Heart left ventricle (tissue), 16 donors: ENCODE measurements around the gene SCYGR4. TPM values are rescaled to one million over a fixed set of nuclear protein-coding genes. Genes with fewer than 3 reads are reported as not detected.

Experiments
- ATAC-seq, 4 donors: fragments of 200-7000 bp; cut with Tn5 transposase; one replicate each; pipeline ENCODE4 v1.9.1; 2020 to 2022; ENCODE audit warnings: moderate library complexity in 4 of 4, mild to moderate bottlenecking in 3 of 4, moderate number of reproducible peaks in 1 of 4
- DNase-seq, 5 donors: peaks; one replicate each; pipeline ENCODE4 v3.0.0-alpha.2; 2020
- H3K27ac ChIP-seq, 12 donors: fragments of 200-600 bp; sonication (generic) in 4 of 12; one replicate each; pipeline versions ENCODE4 v1.5.0 to v1.8.0; 2016 to 2022; ENCODE audit warnings: mild to moderate bottlenecking in 2 of 12
- H3K27me3 ChIP-seq, 9 donors: fragments of 200-600 bp; sonication (generic) in 2 of 9; one replicate each; pipeline versions ENCODE4 v1.5.1 to v1.8.0; 2016 to 2022; ENCODE audit warnings: mild to moderate bottlenecking in 3 of 9
- H3K36me3 ChIP-seq, 9 donors: fragments of 200-600 bp; sonication (generic) in 2 of 9; one replicate each; pipeline versions ENCODE4 v1.5.0 to v1.8.0; 2018 to 2022; ENCODE audit warnings: mild to moderate bottlenecking in 2 of 9
- H3K4me1 ChIP-seq, 12 donors: fragments of 200-600 bp; sonication (generic) in 4 of 12; one replicate each; pipeline versions ENCODE4 v1.5.0 to v1.8.0; 2016 to 2022; ENCODE audit warnings: mild to moderate bottlenecking in 3 of 12
- H3K4me3 ChIP-seq, 12 donors: fragments of 200-600 bp; sonication (generic) in 4 of 12; one replicate each; pipeline versions ENCODE4 v1.5.0 to v1.8.0; 2017 to 2022; ENCODE audit warnings: mild to moderate bottlenecking in 9 of 12, moderate library complexity in 4 of 12
- H3K9me3 ChIP-seq, 12 donors: fragments of 200-600 bp; sonication (generic) in 4 of 12; one replicate each; pipeline versions ENCODE4 v1.5.0 to v1.8.0; 2016 to 2022; ENCODE audit warnings: mild to moderate bottlenecking in 1 of 12
- CTCF ChIP-seq, 12 donors: fragments of 200-600 bp; sonication (generic) in 4 of 12; IDR thresholded peaks; one replicate each; pipeline versions ENCODE4 v1.5.0 to v1.8.0; 2018 to 2022; ENCODE audit warnings: antibody characterized with exemption in 12 of 12, mild to moderate bottlenecking in 5 of 12
- POLR2A ChIP-seq, 2 donors: fragments of 450-650 bp; IDR thresholded peaks; one replicate each; pipeline ENCODE4 v1.6.1; 2017; ENCODE audit warnings: antibody characterized with exemption in 2 of 2, mild to moderate bottlenecking in 2 of 2, moderate library complexity in 2 of 2
- WGBS, 4 donors: extraction: QIAGEN DNeasy Blood & Tissue Kit in 2 of 4; methylation state at CpG; one replicate each; pipeline versions ENCODE4 v1.1.5 to v1.1.7; 2013 to 2018; 5-methylcytosine and 5-hydroxymethylcytosine counted together
- intact Hi-C, 10 donors: fragments of 100-400 bp; cut with DNase I; formaldehyde crosslinking; loops; one replicate each; pipeline versions ENCODE4 v1.11.1 to v1.14.2; 2022
- polyA plus RNA-seq, 2 donors: library from polyadenylated mRNA; stranded (reverse); fragments of 200-250 nt; gene quantifications; one replicate each; pipeline ENCODE4 v1.2.3, GENCODE V29; 2013
- total RNA-seq, 9 donors: library from RNA; depleted of rRNA in 2 of 9; stranded (reverse); fragments of >200 nt in 2 of 9; fragmentation: NEBNext Ultra II Directional in 3 of 9; extraction: Animal tissue kit (Norgen Biotek cat#: 25700) in 3 of 9; gene quantifications; one replicate each; pipeline versions ENCODE4 v1.1.0 to v1.2.4, GENCODE V29; 2016 to 2023
- donor health status: ischemic (EF 13 %, LVEDD 7.1; RV severe dilation, severe dysfunction).
- donor health status: healthy with polysubstance abuse.
- donor health status: DM: no; HTN: yes; CAD: no.
- donor health status: DM: no; HTN: no; CAD: no.
- donor health status: ischemic (EF 25% LVEDD 6.9; RV normal size, moderate dysfunction).
- donor health status: ischemic (EF 25% LVEDD 5.7; RV mildly dilated, moderate dysfunction).
- donor health status: healthy.
- donor health status: DM: yes; HTN: yes; CAD: no.
- donor health status: ischemic (EF 35%, LVEDD 5.7; RV mildly dilated, moderate dysfunction).
- donor health status: nonischemic (EF 11% LVEDD 7.7; RV severe dilation, severe dysfunction).
- donor health status: DM: yes; HTN: yes; CAD: no.
- donor health status: PGD.
- donor health status: ischemic (EF 29% LVEDD 5.4; RV normal size, mild dysfunction).
- donor health status: nonischemic (EF 23%, LVEDD 6.1; RV moderate dilation, normal function).

The SCYGR4 gene
- total and polyA plus RNA-seq, 11 donors: not detected

DNA sequence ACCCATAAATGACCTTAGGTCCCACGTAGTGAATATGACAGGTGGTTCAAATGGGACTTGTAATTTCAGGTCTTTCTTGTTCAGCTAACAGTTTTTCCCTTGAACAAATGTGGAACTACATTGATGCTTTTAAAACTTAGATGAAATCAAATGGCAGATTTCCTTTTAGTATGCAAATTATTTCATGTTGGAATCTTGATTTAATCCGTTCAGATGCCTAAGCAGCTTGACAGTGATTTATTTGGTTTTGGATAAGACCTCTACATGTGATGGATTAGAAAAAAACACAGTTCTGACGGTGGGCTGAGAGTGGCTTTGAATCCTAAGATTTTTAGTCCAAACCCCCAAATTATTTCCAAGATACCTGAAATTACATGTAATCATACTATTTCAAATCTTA is 16.9 kb downstream of the SCYGR4 start:
- no peak for ATAC-seq
- H3K4me3 ChIP-seq: no peak overlapping the region
- WGBS, 4 donors: 64 to 72% (median 70%) methylated on average over 3 of the region's 3 CpGs

GRCh38 chr2:227642656-227643055 is 25.4 kb downstream of the SCYGR4 start:
- no peak overlapping the region for H3K4me3 ChIP-seq
- H3K27ac ChIP-seq: no peak overlapping the region
- DNase-seq: no peak
- WGBS, 4 donors: 7 to 10% (median 9%) methylated on average over 2 of the region's 2 CpGs
- H3K27me3 ChIP-seq: no peaks in the 10 kb centered on the region
- H3K4me1 ChIP-seq: no peaks in the 10 kb centered on the region
- no peaks in the 10 kb centered on the region for H3K36me3 ChIP-seq
- ATAC-seq: no peak
- intact Hi-C loops: no loop called here
- H3K9me3 ChIP-seq: no peaks in the 10 kb centered on the region
- TF ChIP-seq POLR2A (IDR thresholded peaks at IDR 0.05): no peak
- TF ChIP-seq CTCF (IDR thresholded peaks at IDR 0.05): no peak

More for the DNA sequence above, 16.9 kb downstream of the SCYGR4 start:
- no peak for DNase-seq
- Histone ChIP-seq H3K27ac (no peak overlapping the region), H3K9me3 (no peaks in the 10 kb centered on the region), H3K27me3 (peaks cover 0 to 16% (median 0%) of the 10 kb centered on the region in 9 donors), H3K4me1 (no peaks in the 10 kb centered on the region), H3K36me3 (no peaks in the 10 kb centered on the region)
- intact Hi-C loops: no loop called here
- TF ChIP-seq POLR2A (IDR thresholded peaks at IDR 0.05) (no peak), CTCF (IDR thresholded peaks at IDR 0.05) (no peak)

GRCh38 chr2:227643990-227644551 is 26.8 kb downstream of the SCYGR4 start:
- TF ChIP-seq CTCF (IDR thresholded peaks at IDR 0.05): no peak
- 84 to 92% (median 88%) methylated on average over 5 of the region's 5 CpGs for WGBS, 4 donors
- Histone ChIP-seq H3K27me3 (no peaks in the 10 kb centered on the region), H3K9me3 (no peaks in the 10 kb centered on the region), H3K4me3 (no peak overlapping the region), H3K4me1 (no peaks in the 10 kb centered on the region), H3K27ac (no peak overlapping the region), H3K36me3 (no peaks in the 10 kb centered on the region)
- no peak for DNase-seq
- intact Hi-C loops: no loop called here
- no peak for ATAC-seq

DNA sequence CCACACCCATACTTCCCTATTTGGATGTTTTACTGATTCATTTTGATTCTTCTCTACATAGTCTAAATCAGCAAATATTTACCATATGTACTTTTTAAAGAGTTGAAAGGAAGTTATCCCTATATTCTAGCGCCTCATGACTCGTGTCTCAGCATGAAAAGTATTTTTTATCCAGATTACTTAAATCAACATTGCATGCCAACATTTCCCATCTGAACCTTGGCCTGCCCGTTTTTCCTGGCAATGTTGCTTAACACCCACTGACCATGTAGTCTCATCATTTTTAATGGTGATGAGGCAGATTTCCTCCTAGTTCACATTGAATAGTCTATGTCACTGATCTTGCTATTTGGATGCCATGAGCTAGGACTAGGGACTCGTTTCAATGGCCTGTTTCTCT is 36.1 kb downstream of the SCYGR4 start:
- 52 to 59% (median 57%) methylated on average over 4 of the region's 4 CpGs for WGBS, 4 donors
- TF ChIP-seq CTCF (IDR thresholded peaks at IDR 0.05) (no peak), POLR2A (IDR thresholded peaks at IDR 0.05) (no peak)
- ATAC-seq (peak in 1 of 4 donors; percentile 29), DNase-seq (no peak)
- Histone ChIP-seq H3K36me3 (no peaks in the 10 kb centered on the region), H3K27ac (peak overlapping the region in 1 of 12 donors; percentile 10), H3K27me3 (no peaks in the 10 kb centered on the region), H3K4me1 (peaks cover 0 to 5% (median 0%) of the 10 kb centered on the region in 12 donors), H3K9me3 (no peaks in the 10 kb centered on the region), H3K4me3 (no peak overlapping the region)
- intact Hi-C loops: loop anchor here in 3 of 10 donors (10.0 kb wide), 3 partner anchors 179 to 231 kb away; partner anchors contain the start of gene AGFG1 (in 1 of the 3)
